GM12891 (cell line): ENCODE results near the gene KRT17.

ENCODE experiments used
- POLR2AphosphoS5 ChIP-seq: IDR thresholded peaks from 2 replicates; pipeline ENCODE4 v1.6.1; 2011; ENCODE audit warnings: low read depth, low read length, control low read depth
- TAF1 ChIP-seq: IDR thresholded peaks from 2 replicates; pipeline ENCODE4 v1.6.1; 2011; ENCODE audit warnings: low read depth, low read length, control low read depth

DNA sequence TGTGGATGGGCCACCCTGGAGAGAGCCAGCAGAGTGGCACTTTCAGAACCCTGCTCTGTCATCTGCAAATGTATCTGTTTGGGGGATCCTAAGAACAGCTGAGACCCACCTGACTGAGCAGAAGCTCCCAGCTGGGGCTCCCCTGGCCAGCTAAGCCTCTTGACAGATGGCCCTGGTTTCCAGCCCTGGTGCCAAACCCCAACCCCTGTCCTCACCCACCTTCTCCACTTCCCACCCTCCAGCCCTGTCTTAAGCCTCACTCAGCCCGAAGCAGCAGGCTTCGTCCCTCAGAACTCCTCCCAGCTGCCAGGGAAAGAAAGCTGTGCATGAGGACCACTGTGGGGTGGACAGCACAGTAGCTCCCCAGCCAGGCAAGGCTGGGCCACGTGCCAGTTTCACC is 49.0 kb downstream of the KRT17 start:
- TF ChIP-seq POLR2AphosphoS5 (no peak), TAF1 (no peak)
